ENCODE measurements around the gene AKAP1.

AKAP1 gene, protein sequence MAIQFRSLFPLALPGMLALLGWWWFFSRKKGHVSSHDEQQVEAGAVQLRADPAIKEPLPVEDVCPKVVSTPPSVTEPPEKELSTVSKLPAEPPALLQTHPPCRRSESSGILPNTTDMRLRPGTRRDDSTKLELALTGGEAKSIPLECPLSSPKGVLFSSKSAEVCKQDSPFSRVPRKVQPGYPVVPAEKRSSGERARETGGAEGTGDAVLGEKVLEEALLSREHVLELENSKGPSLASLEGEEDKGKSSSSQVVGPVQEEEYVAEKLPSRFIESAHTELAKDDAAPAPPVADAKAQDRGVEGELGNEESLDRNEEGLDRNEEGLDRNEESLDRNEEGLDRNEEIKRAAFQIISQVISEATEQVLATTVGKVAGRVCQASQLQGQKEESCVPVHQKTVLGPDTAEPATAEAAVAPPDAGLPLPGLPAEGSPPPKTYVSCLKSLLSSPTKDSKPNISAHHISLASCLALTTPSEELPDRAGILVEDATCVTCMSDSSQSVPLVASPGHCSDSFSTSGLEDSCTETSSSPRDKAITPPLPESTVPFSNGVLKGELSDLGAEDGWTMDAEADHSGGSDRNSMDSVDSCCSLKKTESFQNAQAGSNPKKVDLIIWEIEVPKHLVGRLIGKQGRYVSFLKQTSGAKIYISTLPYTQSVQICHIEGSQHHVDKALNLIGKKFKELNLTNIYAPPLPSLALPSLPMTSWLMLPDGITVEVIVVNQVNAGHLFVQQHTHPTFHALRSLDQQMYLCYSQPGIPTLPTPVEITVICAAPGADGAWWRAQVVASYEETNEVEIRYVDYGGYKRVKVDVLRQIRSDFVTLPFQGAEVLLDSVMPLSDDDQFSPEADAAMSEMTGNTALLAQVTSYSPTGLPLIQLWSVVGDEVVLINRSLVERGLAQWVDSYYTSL

GRCh38 chr17:57084802-57085447 is at the start of gene AKAP1:
Gene AKAP1 (plus strand): TSS chr17:57085246. CDS start chr17:57105465, 20,219 bp downstream.
- no peak for TF ChIP-seq Cebpa-rat (IDR thresholded peaks at IDR 0.05)
- Histone ChIP-seq H3K4me1 (peaks cover 46% of the 10 kb centered on the region), H3K4me3 (peak within 1 kb of the TSS; percentile 96), H3K9ac (peak within 1 kb of the TSS; percentile 93), H3K27ac (peak within 1 kb of the TSS; percentile 96), H3K27me3 (no peaks in the 10 kb centered on the region), H4K20me1 (peaks cover 43% of the 10 kb centered on the region), H3K36me3 (peaks cover 7% of the 10 kb centered on the region; the same call in 1 of the 2 replicates), H3K9me3 (no peaks in the 10 kb centered on the region), H3K4me2 (peak within 1 kb of the TSS; percentile 95)

- Histone ChIP-seq H3K4me1 (peaks cover 14% of the 10 kb centered on the region), H3K27ac (no peak overlapping the region), H4K20me1 (no peaks in the 10 kb centered on the region), H3K9ac (no peak overlapping the region), H3K4me3 (no peak overlapping the region), H3K4me2 (no peak overlapping the region), H3K9me3 (no peaks in the 10 kb centered on the region; the same call in 1 of the 2 replicates), H3K27me3 (no peaks in the 10 kb centered on the region), H3K36me3 (no peaks in the 10 kb centered on the region)
- TF ChIP-seq Cebpa-rat (IDR thresholded peaks at IDR 0.05): no peak
Measured at GRCh38 chr17:57035971-57036481, 49.0 kb upstream of the AKAP1 start.

DNA sequence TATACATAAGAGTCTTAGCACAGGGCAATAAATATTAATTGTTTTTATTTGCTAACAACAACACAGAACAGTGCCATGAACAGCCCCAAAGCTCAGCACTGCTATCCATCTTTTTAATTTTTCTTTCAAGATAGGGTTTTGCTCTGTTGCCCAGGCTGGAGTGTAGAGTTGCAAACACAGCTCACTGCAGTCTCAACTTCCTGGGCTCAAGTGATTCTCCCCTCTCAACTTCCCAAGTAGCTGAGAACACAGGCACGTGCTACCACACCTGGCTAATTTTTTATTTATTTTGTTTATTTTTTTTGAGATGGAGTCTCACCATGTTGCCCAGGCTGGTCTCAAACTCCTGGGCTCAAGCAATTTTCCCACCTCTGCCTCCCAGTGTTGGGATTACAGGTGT is 47.6 kb upstream of the AKAP1 start:
- no peaks in the 10 kb centered on the region for H3K27me3 ChIP-seq
- H3K27ac ChIP-seq: no peak overlapping the region
- H3K36me3 ChIP-seq: no peaks in the 10 kb centered on the region
- no peak overlapping the region for H3K4me2 ChIP-seq
- peaks cover 14% of the 10 kb centered on the region for H3K4me1 ChIP-seq
- TF ChIP-seq Cebpa-rat (IDR thresholded peaks at IDR 0.05): no peak
- H3K4me3 ChIP-seq: no peak overlapping the region
- no peak overlapping the region for H3K9ac ChIP-seq
- no peaks in the 10 kb centered on the region for H3K9me3 ChIP-seq
- H4K20me1 ChIP-seq: no peaks in the 10 kb centered on the region

GRCh38 chr17:57038486-57038885 is 46.6 kb upstream of the AKAP1 start:
- no peak for TF ChIP-seq Cebpa-rat (IDR thresholded peaks at IDR 0.05)
- no peaks in the 10 kb centered on the region for H3K9me3 ChIP-seq
- no peak overlapping the region for H3K4me2 ChIP-seq
- H3K4me3 ChIP-seq: no peak overlapping the region
- H3K4me1 ChIP-seq: peaks cover 6% of the 10 kb centered on the region
- no peaks in the 10 kb centered on the region for H4K20me1 ChIP-seq
- H3K36me3 ChIP-seq: no peaks in the 10 kb centered on the region
- no peak overlapping the region for H3K9ac ChIP-seq
- H3K27me3 ChIP-seq: peaks cover 4% of the 10 kb centered on the region
- no peak overlapping the region for H3K27ac ChIP-seq

GRCh38 chr17:57040571-57040970 is 44.5 kb upstream of the AKAP1 start:
- H3K9me3 ChIP-seq: 0 out of 2 replicates have a peak, but pooled peaks cover 5% of the 10 kb centered on the region
- no peaks in the 10 kb centered on the region for H4K20me1 ChIP-seq
- H3K27ac ChIP-seq: no peak overlapping the region
- H3K4me2 ChIP-seq: no peak overlapping the region
- no peak overlapping the region for H3K9ac ChIP-seq
- no peak for TF ChIP-seq Cebpa-rat (IDR thresholded peaks at IDR 0.05)
- peaks cover 4% of the 10 kb centered on the region for H3K4me1 ChIP-seq
- no peak overlapping the region for H3K4me3 ChIP-seq
- peaks cover 25% of the 10 kb centered on the region for H3K27me3 ChIP-seq
- no peaks in the 10 kb centered on the region for H3K36me3 ChIP-seq

DNA sequence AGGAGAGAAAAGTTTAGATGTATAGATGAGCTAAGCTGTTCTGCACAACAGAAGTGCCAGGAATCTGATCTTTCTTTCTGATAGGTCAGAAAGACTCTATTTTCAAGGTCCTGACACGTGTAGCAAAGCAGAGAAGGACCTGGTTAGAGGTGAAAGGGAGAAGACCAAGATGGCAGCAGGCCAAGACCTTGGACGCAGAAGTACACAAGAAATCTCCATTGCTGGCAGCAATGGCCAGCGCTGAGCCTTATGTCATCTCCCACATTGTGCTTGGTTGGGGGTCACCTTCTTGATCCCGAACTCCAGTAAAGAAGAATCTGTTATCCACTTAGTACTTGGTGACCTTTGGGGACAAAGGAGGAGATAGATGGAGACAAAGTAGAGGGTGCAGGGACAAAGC is 41.8 kb upstream of the AKAP1 start:
- H4K20me1 ChIP-seq: no peaks in the 10 kb centered on the region
- peaks cover 16% of the 10 kb centered on the region for H3K4me1 ChIP-seq
- H3K4me2 ChIP-seq: no peak overlapping the region
- no peaks in the 10 kb centered on the region for H3K36me3 ChIP-seq
- H3K9ac ChIP-seq: no peak overlapping the region
- no peak for TF ChIP-seq Cebpa-rat (IDR thresholded peaks at IDR 0.05)
- no peak overlapping the region for H3K4me3 ChIP-seq
- H3K27ac ChIP-seq: no peak overlapping the region
- H3K9me3 ChIP-seq: 0 out of 2 replicates have a peak, but pooled peaks cover 5% of the 10 kb centered on the region
- H3K27me3 ChIP-seq: peaks cover 52% of the 10 kb centered on the region

GRCh38 chr17:57044976-57045867 is 39.8 kb upstream of the AKAP1 start:
- Histone ChIP-seq H4K20me1 (no peaks in the 10 kb centered on the region), H3K9ac (no peak overlapping the region), H3K36me3 (no peaks in the 10 kb centered on the region), H3K4me1 (peaks cover 16% of the 10 kb centered on the region), H3K9me3 (0 out of 2 replicates have a peak, but pooled peaks cover 5% of the 10 kb centered on the region), H3K27me3 (peaks cover 55% of the 10 kb centered on the region), H3K27ac (no peak overlapping the region), H3K4me2 (peak overlapping the region; percentile 84), H3K4me3 (peak overlapping the region; percentile 60)
- TF ChIP-seq Cebpa-rat (IDR thresholded peaks at IDR 0.05): no peak

DNA sequence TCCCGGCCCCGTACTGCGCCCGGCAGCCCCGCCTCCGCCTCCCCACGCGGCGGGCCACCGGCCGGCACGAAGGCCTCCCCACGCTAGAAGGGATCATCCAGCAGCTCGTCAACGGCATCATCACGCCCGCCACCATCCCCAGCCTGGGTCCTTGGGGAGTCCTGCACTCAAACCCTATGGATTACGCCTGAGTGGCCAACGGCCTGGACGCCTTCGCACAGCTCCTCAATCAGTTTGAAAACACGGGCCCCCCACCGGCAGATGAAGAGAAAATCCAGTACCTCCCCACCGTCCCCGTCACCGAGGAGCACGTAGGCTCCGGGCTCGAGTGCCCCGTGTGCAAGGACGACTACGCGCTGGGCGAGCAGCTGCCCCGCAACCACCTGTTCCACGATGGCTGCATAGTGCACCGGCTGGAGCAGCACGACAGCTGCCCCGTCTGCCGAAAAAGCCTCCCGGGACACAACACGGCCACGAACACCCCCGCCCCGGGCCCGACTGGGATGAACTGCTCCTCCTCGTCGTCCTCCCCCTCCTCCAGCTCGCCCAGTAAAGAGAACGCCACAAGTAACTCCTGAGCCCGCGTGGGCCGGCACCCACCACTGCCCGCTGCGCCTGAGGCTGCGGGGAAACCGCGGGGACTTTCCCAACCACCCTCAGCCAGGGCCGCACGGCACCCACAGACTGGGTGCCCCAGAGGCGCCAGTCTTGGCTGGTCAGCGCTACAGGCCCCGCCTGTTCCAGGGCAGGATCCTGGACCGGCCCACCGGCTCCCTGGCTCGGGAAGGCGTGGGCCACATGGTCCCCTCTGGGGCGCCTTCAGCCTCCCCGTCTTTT is 39.0 kb upstream of the AKAP1 start:
- H3K4me3 ChIP-seq: peak overlapping the region; percentile 60
- H3K9ac ChIP-seq: no peak overlapping the region
- H3K4me1 ChIP-seq: peaks cover 16% of the 10 kb centered on the region
- no peaks in the 10 kb centered on the region for H4K20me1 ChIP-seq
- no peak for TF ChIP-seq Cebpa-rat (IDR thresholded peaks at IDR 0.05)
- H3K9me3 ChIP-seq: 0 out of 2 replicates have a peak, but pooled peaks cover 5% of the 10 kb centered on the region
- no peaks in the 10 kb centered on the region for H3K36me3 ChIP-seq
- peaks cover 55% of the 10 kb centered on the region for H3K27me3 ChIP-seq
- H3K4me2 ChIP-seq: peak overlapping the region; percentile 84
- no peak overlapping the region for H3K27ac ChIP-seq
